WTC11 (cell line): ENCODE data around the gene AKAP9.

Source experiments
- AFF4 ChIP-seq: sonication (generic); formaldehyde crosslinking; IDR thresholded peaks from 2 replicates; pipeline ENCODE4 v1.8.1; 2023; ENCODE audit warnings: mild to moderate bottlenecking, missing genetic modification reagents, borderline replicate concordance
- GTF2I ChIP-seq: fragments of 250-450 bp; sonication (Bioruptor Pico); conservative IDR thresholded peaks from 2 replicates; pipeline ENCODE4 v1.4.0; 2021; ENCODE audit warnings: mild to moderate bottlenecking
- NR3C1 ChIP-seq: sonication (generic); formaldehyde crosslinking; conservative IDR thresholded peaks from 2 replicates; pipeline ENCODE4 v1.8.1; 2023; ENCODE audit warnings: low read depth, mild to moderate bottlenecking, missing genetic modification reagents
- PRDM15 ChIP-seq: sonication (generic); formaldehyde crosslinking; IDR thresholded peaks from 2 replicates; pipeline ENCODE4 v1.8.0; 2022; ENCODE audit warnings: missing genetic modification reagents
- RELA ChIP-seq: sonication (generic); formaldehyde crosslinking; IDR thresholded peaks from 2 replicates; pipeline ENCODE4 v1.8.1; 2022; ENCODE audit warnings: missing genetic modification reagents, mild to moderate bottlenecking, borderline replicate concordance
- SMAD4 ChIP-seq: sonication (generic); formaldehyde crosslinking; IDR thresholded peaks from 2 replicates; pipeline ENCODE4 v1.8.0; 2022; ENCODE audit warnings: mild to moderate bottlenecking, missing genetic modification reagents
- TCF7 ChIP-seq: sonication (generic); formaldehyde crosslinking; IDR thresholded peaks from 2 replicates; pipeline ENCODE4 v1.8.0; 2022; ENCODE audit warnings: mild to moderate bottlenecking, low read depth, missing genetic modification reagents, moderate library complexity
- ZBTB21 ChIP-seq: sonication (generic); formaldehyde crosslinking; IDR thresholded peaks from 2 replicates; pipeline ENCODE4 v1.8.1; 2023; ENCODE audit warnings: mild to moderate bottlenecking, missing genetic modification reagents, borderline replicate concordance
- ZNF138 ChIP-seq: sonication (generic); formaldehyde crosslinking; conservative IDR thresholded peaks from 2 replicates; pipeline ENCODE4 v1.8.1; 2022; ENCODE audit warnings: mild to moderate bottlenecking, moderate library complexity, missing genetic modification reagents
- TF ChIP-seq, protein P1 (sequence below): sonication (generic); formaldehyde crosslinking; conservative IDR thresholded peaks from 2 replicates; pipeline ENCODE4 v1.8.1; 2023; ENCODE audit warnings: mild to moderate bottlenecking, low read depth, missing genetic modification reagents, moderate library complexity
- TF ChIP-seq, protein P2 (sequence below): fragments of 200-600 bp; IDR thresholded peaks from 2 replicates; pipeline ENCODE4 v1.8.0; 2022; ENCODE audit warnings: antibody characterized with exemption
- TF ChIP-seq, protein P3 (sequence below): sonication (generic); formaldehyde crosslinking; IDR thresholded peaks from 2 replicates; pipeline ENCODE4 v1.8.0; 2023; ENCODE audit warnings: missing genetic modification reagents, mild to moderate bottlenecking, borderline replicate concordance

- no peak for TF ChIP-seq TCF7
- TF ChIP-seq, protein P1, sequence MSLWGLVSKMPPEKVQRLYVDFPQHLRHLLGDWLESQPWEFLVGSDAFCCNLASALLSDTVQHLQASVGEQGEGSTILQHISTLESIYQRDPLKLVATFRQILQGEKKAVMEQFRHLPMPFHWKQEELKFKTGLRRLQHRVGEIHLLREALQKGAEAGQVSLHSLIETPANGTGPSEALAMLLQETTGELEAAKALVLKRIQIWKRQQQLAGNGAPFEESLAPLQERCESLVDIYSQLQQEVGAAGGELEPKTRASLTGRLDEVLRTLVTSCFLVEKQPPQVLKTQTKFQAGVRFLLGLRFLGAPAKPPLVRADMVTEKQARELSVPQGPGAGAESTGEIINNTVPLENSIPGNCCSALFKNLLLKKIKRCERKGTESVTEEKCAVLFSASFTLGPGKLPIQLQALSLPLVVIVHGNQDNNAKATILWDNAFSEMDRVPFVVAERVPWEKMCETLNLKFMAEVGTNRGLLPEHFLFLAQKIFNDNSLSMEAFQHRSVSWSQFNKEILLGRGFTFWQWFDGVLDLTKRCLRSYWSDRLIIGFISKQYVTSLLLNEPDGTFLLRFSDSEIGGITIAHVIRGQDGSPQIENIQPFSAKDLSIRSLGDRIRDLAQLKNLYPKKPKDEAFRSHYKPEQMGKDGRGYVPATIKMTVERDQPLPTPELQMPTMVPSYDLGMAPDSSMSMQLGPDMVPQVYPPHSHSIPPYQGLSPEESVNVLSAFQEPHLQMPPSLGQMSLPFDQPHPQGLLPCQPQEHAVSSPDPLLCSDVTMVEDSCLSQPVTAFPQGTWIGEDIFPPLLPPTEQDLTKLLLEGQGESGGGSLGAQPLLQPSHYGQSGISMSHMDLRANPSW (CRISPR knock-in tag), result no peak
- TF ChIP-seq, protein P2, sequence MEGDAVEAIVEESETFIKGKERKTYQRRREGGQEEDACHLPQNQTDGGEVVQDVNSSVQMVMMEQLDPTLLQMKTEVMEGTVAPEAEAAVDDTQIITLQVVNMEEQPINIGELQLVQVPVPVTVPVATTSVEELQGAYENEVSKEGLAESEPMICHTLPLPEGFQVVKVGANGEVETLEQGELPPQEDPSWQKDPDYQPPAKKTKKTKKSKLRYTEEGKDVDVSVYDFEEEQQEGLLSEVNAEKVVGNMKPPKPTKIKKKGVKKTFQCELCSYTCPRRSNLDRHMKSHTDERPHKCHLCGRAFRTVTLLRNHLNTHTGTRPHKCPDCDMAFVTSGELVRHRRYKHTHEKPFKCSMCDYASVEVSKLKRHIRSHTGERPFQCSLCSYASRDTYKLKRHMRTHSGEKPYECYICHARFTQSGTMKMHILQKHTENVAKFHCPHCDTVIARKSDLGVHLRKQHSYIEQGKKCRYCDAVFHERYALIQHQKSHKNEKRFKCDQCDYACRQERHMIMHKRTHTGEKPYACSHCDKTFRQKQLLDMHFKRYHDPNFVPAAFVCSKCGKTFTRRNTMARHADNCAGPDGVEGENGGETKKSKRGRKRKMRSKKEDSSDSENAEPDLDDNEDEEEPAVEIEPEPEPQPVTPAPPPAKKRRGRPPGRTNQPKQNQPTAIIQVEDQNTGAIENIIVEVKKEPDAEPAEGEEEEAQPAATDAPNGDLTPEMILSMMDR, result no peak
- no peak for TF ChIP-seq ZBTB21 (CRISPR knock-in tag)
- TF ChIP-seq ZNF138, result no peak
- TF ChIP-seq, protein P3, sequence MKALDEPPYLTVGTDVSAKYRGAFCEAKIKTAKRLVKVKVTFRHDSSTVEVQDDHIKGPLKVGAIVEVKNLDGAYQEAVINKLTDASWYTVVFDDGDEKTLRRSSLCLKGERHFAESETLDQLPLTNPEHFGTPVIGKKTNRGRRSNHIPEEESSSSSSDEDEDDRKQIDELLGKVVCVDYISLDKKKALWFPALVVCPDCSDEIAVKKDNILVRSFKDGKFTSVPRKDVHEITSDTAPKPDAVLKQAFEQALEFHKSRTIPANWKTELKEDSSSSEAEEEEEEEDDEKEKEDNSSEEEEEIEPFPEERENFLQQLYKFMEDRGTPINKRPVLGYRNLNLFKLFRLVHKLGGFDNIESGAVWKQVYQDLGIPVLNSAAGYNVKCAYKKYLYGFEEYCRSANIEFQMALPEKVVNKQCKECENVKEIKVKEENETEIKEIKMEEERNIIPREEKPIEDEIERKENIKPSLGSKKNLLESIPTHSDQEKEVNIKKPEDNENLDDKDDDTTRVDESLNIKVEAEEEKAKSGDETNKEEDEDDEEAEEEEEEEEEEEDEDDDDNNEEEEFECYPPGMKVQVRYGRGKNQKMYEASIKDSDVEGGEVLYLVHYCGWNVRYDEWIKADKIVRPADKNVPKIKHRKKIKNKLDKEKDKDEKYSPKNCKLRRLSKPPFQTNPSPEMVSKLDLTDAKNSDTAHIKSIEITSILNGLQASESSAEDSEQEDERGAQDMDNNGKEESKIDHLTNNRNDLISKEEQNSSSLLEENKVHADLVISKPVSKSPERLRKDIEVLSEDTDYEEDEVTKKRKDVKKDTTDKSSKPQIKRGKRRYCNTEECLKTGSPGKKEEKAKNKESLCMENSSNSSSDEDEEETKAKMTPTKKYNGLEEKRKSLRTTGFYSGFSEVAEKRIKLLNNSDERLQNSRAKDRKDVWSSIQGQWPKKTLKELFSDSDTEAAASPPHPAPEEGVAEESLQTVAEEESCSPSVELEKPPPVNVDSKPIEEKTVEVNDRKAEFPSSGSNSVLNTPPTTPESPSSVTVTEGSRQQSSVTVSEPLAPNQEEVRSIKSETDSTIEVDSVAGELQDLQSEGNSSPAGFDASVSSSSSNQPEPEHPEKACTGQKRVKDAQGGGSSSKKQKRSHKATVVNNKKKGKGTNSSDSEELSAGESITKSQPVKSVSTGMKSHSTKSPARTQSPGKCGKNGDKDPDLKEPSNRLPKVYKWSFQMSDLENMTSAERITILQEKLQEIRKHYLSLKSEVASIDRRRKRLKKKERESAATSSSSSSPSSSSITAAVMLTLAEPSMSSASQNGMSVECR (CRISPR knock-in tag), result no peak
- no peak for TF ChIP-seq PRDM15 (CRISPR knock-in tag)
- no peak for TF ChIP-seq GTF2I (CRISPR knock-in tag)
- no peak for TF ChIP-seq AFF4 (CRISPR knock-in tag)
- no peak for TF ChIP-seq RELA
- no peak for TF ChIP-seq SMAD4 (CRISPR knock-in tag)
- no peak for TF ChIP-seq NR3C1 (CRISPR knock-in tag)
Measured at GRCh38 chr7:92075455-92076158, 134.9 kb downstream of the AKAP9 start.
